H1 (cell line): ENCODE results near the gene GOLGA6C. TPM values are rescaled to one million over a fixed set of nuclear protein-coding genes. Genes with fewer than 3 reads are reported as not detected.

Source experiments
- CTCF ChIA-PET: fragments of 300-600 bp; sonication (Branson Sonifier 250); formaldehyde crosslinking; loops from one replicate; lab custom pipeline; 2021; ENCODE audit not compliant: partially characterized antibody; lab: Charles Lee
- POLR2A ChIA-PET: fragments of 300-600 bp; sonication (Branson Sonifier 250); formaldehyde crosslinking; loops from one replicate; lab custom pipeline; 2021; ENCODE audit warnings: inconsistent platforms; ENCODE audit not compliant: partially characterized antibody; lab: Charles Lee
- DNase-seq, 2 experiments: peaks; one replicate each; pipeline versions ENCODE4 v3.0.0 to v3.0.0-alpha.2; 2010 to 2022; ENCODE audit warnings: low spot score in 2 of 2, low read depth in 1 of 2, mixed read lengths in 1 of 2
- FAIRE-seq: peaks from 2 replicates; lab custom pipeline; 2011; peaks lifted over from hg19 to GRCh38; lab: Jason Lieb, UNC
- H2AFZ ChIP-seq: 2 replicates; pipeline ENCODE4 v1.8.1; 2012; ENCODE audit warnings: low read length, inconsistent platforms
- H2AK5ac ChIP-seq: 2 replicates; pipeline ENCODE4 v1.6.1; 2013; ENCODE audit warnings: low read depth, low read length
- H2BK120ac ChIP-seq: replicated peaks from 2 replicates; pipeline ENCODE3; 2013; ENCODE audit warnings: low read depth, low read length, inconsistent platforms
- H2BK12ac ChIP-seq: 2 replicates; pipeline ENCODE4 v1.6.1; 2013; ENCODE audit warnings: low read depth, low read length
- H2BK15ac ChIP-seq: 2 replicates; pipeline ENCODE4 v1.6.1; 2013; ENCODE audit warnings: low read length
- H2BK20ac ChIP-seq: 2 replicates; pipeline ENCODE4 v1.6.1; 2013; ENCODE audit warnings: low read length
- H2BK5ac ChIP-seq: 2 replicates; pipeline ENCODE4 v1.6.1; 2013; ENCODE audit warnings: low read depth, low read length
- H3K14ac ChIP-seq: 2 replicates; pipeline ENCODE4 v1.6.1; 2013; ENCODE audit warnings: inconsistent platforms; ENCODE audit not compliant: insufficient read length
- H3K18ac ChIP-seq: 2 replicates; pipeline ENCODE4 v1.6.1; 2013; ENCODE audit warnings: low read length; ENCODE audit errors: extremely low read depth
- H3K23ac ChIP-seq: 2 replicates; pipeline ENCODE4 v1.6.1; 2013; ENCODE audit warnings: inconsistent platforms; ENCODE audit not compliant: insufficient read length
- H3K23me2 ChIP-seq: 2 replicates; pipeline ENCODE4 v1.6.1; 2013; ENCODE audit warnings: low read depth, low read length
- H3K27ac ChIP-seq: 2 replicates; pipeline ENCODE4 v1.6.1; 2011; ENCODE audit warnings: low read depth, low read length, inconsistent platforms
- H3K27me3 ChIP-seq, 4 experiments: replicated peaks in 1 of 4; 1 replicate in 1 of 4; 2 replicates in 3 of 4; pipeline versions ENCODE4 v1.6.1 to v1.8.1; 2011 to 2013; ENCODE audit warnings: low read length in 3 of 4, mild to moderate bottlenecking in 3 of 4, inconsistent platforms in 2 of 4, mixed read lengths in 2 of 4, moderate library complexity in 1 of 4; ENCODE audit not compliant: control insufficient read depth in 3 of 4, insufficient read depth in 3 of 4; ENCODE audit errors: extremely low read depth in 1 of 4
- H3K36me3 ChIP-seq, 4 experiments: 2 replicates each; pipeline versions ENCODE4 v1.6.1 to v1.8.1; 2011 to 2013; ENCODE audit warnings: mild to moderate bottlenecking in 4 of 4, low read length in 3 of 4, moderate library complexity in 2 of 4, control low read depth in 1 of 4, inconsistent platforms in 1 of 4; ENCODE audit not compliant: insufficient read depth in 4 of 4, control insufficient read depth in 2 of 4
- H3K4ac ChIP-seq: replicated peaks from 2 replicates; pipeline ENCODE3; 2013; ENCODE audit warnings: low read length, low read depth, mixed read lengths, inconsistent platforms; ENCODE audit not compliant: insufficient read length
- H3K4me1 ChIP-seq, 4 experiments: replicated peaks in 1 of 4; 1 replicate in 1 of 4; 2 replicates in 3 of 4; pipeline versions ENCODE4 v1.6.1 to v1.8.1; 2011 to 2013; ENCODE audit warnings: low read length in 3 of 4, inconsistent platforms in 2 of 4, mixed read lengths in 1 of 4; ENCODE audit not compliant: insufficient read depth in 4 of 4, control insufficient read depth in 3 of 4
- H3K4me2 ChIP-seq, 2 experiments: 2 replicates each; pipeline versions ENCODE4 v1.6.1 to v1.8.1; 2011 to 2013; ENCODE audit warnings: low read depth in 2 of 2, low read length in 2 of 2, control low read depth in 1 of 2, inconsistent platforms in 1 of 2, mild to moderate bottlenecking in 1 of 2; ENCODE audit not compliant: insufficient read depth in 1 of 2
- H3K4me3 ChIP-seq, 4 experiments: fragments of 200-600, 300-600 bp in 1 of 4; sonication (generic), shearing (Covaris generic), sonication (Bioruptor Twin) in 1 of 4; 2 replicates each; pipeline versions ENCODE4 v1.5.1 to v1.8.1; 2011 to 2016; ENCODE audit warnings: low read length in 4 of 4, low read depth in 3 of 4, control low read depth in 2 of 4, inconsistent platforms in 2 of 4, mild to moderate bottlenecking in 2 of 4, mixed read lengths in 1 of 4, moderate library complexity in 1 of 4; ENCODE audit not compliant: insufficient read depth in 2 of 4; ENCODE audit errors: extremely low read depth in 1 of 4
- H3K56ac ChIP-seq: replicated peaks from 2 replicates; pipeline ENCODE3; 2013; ENCODE audit warnings: low read depth, mild to moderate bottlenecking, mixed read lengths, low read length, inconsistent platforms; ENCODE audit not compliant: insufficient read length
- H3K79me1 ChIP-seq: 2 replicates; pipeline ENCODE4 v1.6.1; 2013; ENCODE audit warnings: low read depth, low read length, control low read depth
- H3K79me2 ChIP-seq, 2 experiments: 2 replicates each; pipeline versions ENCODE4 v1.6.1 to v1.8.1; 2012 to 2013; ENCODE audit warnings: low read length in 2 of 2, mild to moderate bottlenecking in 2 of 2, inconsistent platforms in 1 of 2; ENCODE audit not compliant: insufficient read depth in 2 of 2, control insufficient read depth in 1 of 2
- H3K9ac ChIP-seq, 4 experiments: replicated peaks in 1 of 4; 1 replicate in 1 of 4; 2 replicates in 3 of 4; pipeline versions ENCODE4 v1.6.1 to v1.8.1; 2011 to 2013; ENCODE audit warnings: low read depth in 3 of 4, low read length in 3 of 4, control low read depth in 2 of 4, mild to moderate bottlenecking in 2 of 4, moderate library complexity in 2 of 4, inconsistent platforms in 1 of 4; ENCODE audit errors: extremely low read depth in 1 of 4
- H3K9me3 ChIP-seq, 2 experiments: 2 replicates each; pipeline versions ENCODE4 v1.6.1 to v1.8.1; 2012 to 2013; ENCODE audit warnings: mild to moderate bottlenecking in 2 of 2, moderate library complexity in 2 of 2, control low read depth in 1 of 2, inconsistent platforms in 1 of 2, low read depth in 1 of 2, low read length in 1 of 2, mixed read lengths in 1 of 2; ENCODE audit not compliant: insufficient read depth in 2 of 2
- H4K20me1 ChIP-seq, 2 experiments: replicated peaks in 1 of 2; 2 replicates each; pipeline versions ENCODE3 to v1.8.1; 2011 to 2013; ENCODE audit warnings: inconsistent platforms in 2 of 2, low read length in 2 of 2, mild to moderate bottlenecking in 1 of 2; ENCODE audit not compliant: insufficient read depth in 2 of 2, control insufficient read depth in 1 of 2
- H4K5ac ChIP-seq: 2 replicates; pipeline ENCODE4 v1.6.1; 2013; ENCODE audit warnings: low read length, low read depth, mixed read lengths, inconsistent platforms; ENCODE audit not compliant: insufficient read length
- H4K8ac ChIP-seq: 2 replicates; pipeline ENCODE4 v1.8.0; 2013; ENCODE audit warnings: mild to moderate bottlenecking, moderate library complexity, low read length, inconsistent platforms; ENCODE audit not compliant: insufficient read depth; ENCODE audit errors: extremely low read depth
- H4K91ac ChIP-seq: replicated peaks from 2 replicates; pipeline ENCODE3; 2013; ENCODE audit warnings: low read length, mixed read lengths, inconsistent platforms; ENCODE audit not compliant: insufficient read length
- FOSL1 ChIP-seq: IDR thresholded peaks from 2 replicates; pipeline ENCODE4 v1.6.1; 2011; ENCODE audit warnings: mild to moderate bottlenecking, low read depth, low read length, moderate library complexity; ENCODE audit not compliant: insufficient read depth
- WGBS, 2 experiments: shearing (Covaris generic) in 1 of 2; methylation state at CpG; one replicate each; pipeline versions ENCODE4 v1.1.6 to v1.1.7; 2013 to 2015; ENCODE audit warnings: low lambda C conversion rate in 2 of 2, mixed read lengths in 2 of 2, inconsistent platforms in 1 of 2, low coverage in 1 of 2, missing lambda C conversion rate in 1 of 2; ENCODE audit not compliant: insufficient replicate concordance in 2 of 2, insufficient coverage in 1 of 2, insufficient read length in 1 of 2; ENCODE audit errors: extremely low coverage in 1 of 2, missing lambda C conversion rate in 1 of 2; 5-methylcytosine and 5-hydroxymethylcytosine counted together
- polyA plus RNA-seq, 7 experiments: library from polyadenylated mRNA; depleted of rRNA in 3 of 7; stranded (reverse) in 5 of 7; unstranded in 2 of 7; fragments of >200 nt in 5 of 7; fragments of 200-250 nt in 2 of 7; gene quantifications; 1 replicate in 5 of 7; 2 replicates in 1 of 7; 4 replicates in 1 of 7; pipeline versions ENCODE4 v1.2.1 to v1.2.3, GENCODE V29; 2011 to 2013; ENCODE audit warnings: missing spikeins in 2 of 7, mixed read lengths in 2 of 7
- total RNA-seq: library from RNA; stranded (reverse); fragmentation: NEBNext Ultra II Directional; extraction: Animal tissue kit (Norgen Biotek cat#: 25700); gene quantifications from 2 replicates; pipeline ENCODE4 v1.2.1, GENCODE V29; 2021

GOLGA6C gene
- total and polyA plus RNA-seq, 2 of the 8 experiments (the other 6 are each of a cell fraction or from before 2014, with no cell fraction given), result 0.14 to 0.35 TPM

- Histone ChIP-seq H2BK120ac (no peak overlapping the region), H3K56ac (no peak overlapping the region), H2AK5ac (no peak overlapping the region), H4K8ac (no peak overlapping the region), H3K9me3 (no peaks in the 10 kb centered on the region), H2BK20ac (no peak overlapping the region), H4K5ac (no peak overlapping the region), H2BK5ac (no peak overlapping the region), H3K4me2 (no peak overlapping the region), H2BK12ac (no peak overlapping the region), H3K4me1 (no peaks in the 10 kb centered on the region; a peak in 2 of 7 replicates), H3K79me1 (no peaks in the 10 kb centered on the region), H3K4me3 (no peak overlapping the region), H3K4ac (no peak overlapping the region), H3K36me3 (no peaks in the 10 kb centered on the region), H3K23ac (no peak overlapping the region), H3K27me3 (no peaks in the 10 kb centered on the region; a peak in 1 of 7 replicates), H3K23me2 (no peaks in the 10 kb centered on the region), H3K27ac (no peak overlapping the region), H3K18ac (no peak overlapping the region), H2BK15ac (no peak overlapping the region), H2AFZ (no peak overlapping the region), H4K91ac (no peak overlapping the region), H3K9ac (no peak overlapping the region), H4K20me1 (no peaks in the 10 kb centered on the region), H3K14ac (no peak overlapping the region), H3K79me2 (no peaks in the 10 kb centered on the region)
- FAIRE-seq (no peak), DNase-seq (no peak)
- ChIA-PET CTCF (interaction anchor here (0.6 to 3.4 kb wide), 7 partner anchors 11 to 204 kb away, joined by 3 to 8 read pairs (median 4); no protein-coding TSS in a partner anchor), POLR2A (interaction anchor here (1.2 kb wide), 1 partner anchor 14 kb away, joined by 3 read pairs; no protein-coding TSS in a partner anchor)
- TF ChIP-seq FOSL1, result no peak
- 88% methylated on average over 6 of the region's 13 CpGs; no CpG with 5 or more reads in 1 of the 2 experiments for WGBS, 2 experiments
Measured at GRCh38 chr15:75227663-75228280, 30.4 kb upstream of the GOLGA6C start.
